Neural progenitor cell (in vitro differentiated cells): Measurements from ENCODE around the gene HSD11B2. TPM values are rescaled to one million over a fixed set of nuclear protein-coding genes. Genes with fewer than 3 reads are reported as not detected.

Experiments
- DNase-seq: peaks from one replicate; pipeline ENCODE4 v3.0.0-alpha.2; 2016; ENCODE audit warnings: low spot score
- H2AFZ ChIP-seq: fragments of 200-600 bp; sonication (generic); replicated peaks from 2 replicates; pipeline ENCODE4 v1.6.1; 2016; ENCODE audit warnings: antibody characterized with exemption
- H3F3A ChIP-seq: fragments of 200-600 bp; sonication (generic); 2 replicates; pipeline ENCODE4 v1.6.1; 2016; ENCODE audit warnings: antibody characterized with exemption, low read depth
- H3K27ac ChIP-seq: fragments of 200-600 bp; sonication (generic); 2 replicates; pipeline ENCODE4 v1.5.1; 2016; ENCODE audit warnings: mild to moderate bottlenecking
- H3K27me3 ChIP-seq: fragments of 200-600 bp; sonication (generic); 2 replicates; pipeline ENCODE4 v1.6.1; 2016; ENCODE audit warnings: mild to moderate bottlenecking, moderate library complexity
- H3K36me3 ChIP-seq: fragments of 200-600 bp; sonication (generic); 2 replicates; pipeline ENCODE4 v1.5.1; 2016
- H3K4me1 ChIP-seq: fragments of 200-600 bp; sonication (generic); 2 replicates; pipeline ENCODE4 v1.6.1; 2016; ENCODE audit warnings: mixed run types
- H3K4me2 ChIP-seq: fragments of 200-600 bp; sonication (generic); 2 replicates; pipeline ENCODE4 v1.6.1; 2016
- H3K4me3 ChIP-seq: fragments of 200-600 bp; sonication (generic); 2 replicates; pipeline ENCODE4 v1.5.1; 2016
- H3K79me2 ChIP-seq: fragments of 200-600 bp; sonication (generic); 2 replicates; pipeline ENCODE4 v1.6.1; 2016; ENCODE audit warnings: low read depth
- H3K9ac ChIP-seq: fragments of 200-600 bp; sonication (generic); 2 replicates; pipeline ENCODE4 v1.6.1; 2016
- H3K9me3 ChIP-seq: fragments of 200-600 bp; sonication (generic); 2 replicates; pipeline ENCODE4 v1.5.1; 2016; ENCODE audit warnings: low read depth
- H4K20me1 ChIP-seq: fragments of 200-600 bp; sonication (generic); 2 replicates; pipeline ENCODE4 v1.6.1; 2016; ENCODE audit warnings: low read depth
- H3K27ac Mint-ChIP-seq: 3 replicates; pipeline ENCODE4 v1.8.0; 2021; ENCODE audit warnings: mixed read lengths
- H3K27me3 Mint-ChIP-seq: 2 replicates; pipeline ENCODE4 v1.8.0; 2022; ENCODE audit warnings: low read depth, mild to moderate bottlenecking, inconsistent platforms, moderate library complexity, mixed read lengths; ENCODE audit not compliant: insufficient read depth
- H3K36me3 Mint-ChIP-seq: 3 replicates; pipeline ENCODE4 v1.8.0; 2021; ENCODE audit warnings: mixed read lengths
- H3K4me1 Mint-ChIP-seq: 3 replicates; pipeline ENCODE4 v1.8.0; 2021; ENCODE audit warnings: mixed read lengths
- H3K4me3 Mint-ChIP-seq: 3 replicates; pipeline ENCODE4 v1.8.0; 2021; ENCODE audit warnings: mild to moderate bottlenecking, moderate library complexity, mixed read lengths
- H3K9me3 Mint-ChIP-seq: 3 replicates; pipeline ENCODE4 v1.8.0; 2020; ENCODE audit warnings: mixed read lengths
- EZH2 ChIP-seq: fragments of 200-600 bp; sonication (generic); IDR thresholded peaks from 2 replicates; pipeline ENCODE4 v1.6.1; 2017; ENCODE audit warnings: antibody characterized with exemption, mild to moderate bottlenecking, moderate library complexity
- EZH2phosphoT487 ChIP-seq: fragments of 200-600 bp; sonication (generic); IDR thresholded peaks from 2 replicates; pipeline ENCODE4 v1.6.1; 2017; ENCODE audit warnings: antibody characterized with exemption
- total RNA-seq: library from RNA; depleted of rRNA; stranded (reverse); fragments of >200 nt; gene quantifications from 2 replicates; pipeline ENCODE4 v1.2.3, GENCODE V29; 2015; ENCODE audit warnings: low replicate concordance
- TF ChIP-seq, protein P1 (sequence below): fragments of 200-600 bp; sonication (generic); IDR thresholded peaks from 2 replicates; pipeline ENCODE4 v1.5.1; 2017; ENCODE audit warnings: antibody characterized with exemption, mild to moderate bottlenecking

The HSD11B2 gene
- total RNA-seq, 1 donor from 2014 or later: not detected

GRCh38 chr16:67426022-67426421, 4.9 kb upstream of the HSD11B2 start:
- Histone ChIP-seq H3K4me2 (no peak overlapping the region), H3K9ac (no peak overlapping the region), H4K20me1 (no peaks in the 10 kb centered on the region), H2AFZ (no peak overlapping the region), H3K4me1 (peaks cover 26% of the 10 kb centered on the region), H3K27ac (no peak overlapping the region), H3K4me3 (no peak overlapping the region), H3K36me3 (no peaks in the 10 kb centered on the region), H3K9me3 (no peaks in the 10 kb centered on the region), H3F3A (peaks cover 5% of the 10 kb centered on the region), H3K79me2 (no peaks in the 10 kb centered on the region), H3K27me3 (peaks cover 29% of the 10 kb centered on the region)
- Mint-ChIP-seq H3K27ac (no peak overlapping the region), H3K4me1 (peaks cover 40% of the 10 kb centered on the region), H3K9me3 (no peaks in the 10 kb centered on the region), H3K4me3 (no peak overlapping the region), H3K36me3 (no peaks in the 10 kb centered on the region), H3K27me3 (peaks cover 29% of the 10 kb centered on the region)
- DNase-seq: no peak
- TF ChIP-seq EZH2 (no peak), EZH2phosphoT487 (no peak)
- TF ChIP-seq, protein P1, sequence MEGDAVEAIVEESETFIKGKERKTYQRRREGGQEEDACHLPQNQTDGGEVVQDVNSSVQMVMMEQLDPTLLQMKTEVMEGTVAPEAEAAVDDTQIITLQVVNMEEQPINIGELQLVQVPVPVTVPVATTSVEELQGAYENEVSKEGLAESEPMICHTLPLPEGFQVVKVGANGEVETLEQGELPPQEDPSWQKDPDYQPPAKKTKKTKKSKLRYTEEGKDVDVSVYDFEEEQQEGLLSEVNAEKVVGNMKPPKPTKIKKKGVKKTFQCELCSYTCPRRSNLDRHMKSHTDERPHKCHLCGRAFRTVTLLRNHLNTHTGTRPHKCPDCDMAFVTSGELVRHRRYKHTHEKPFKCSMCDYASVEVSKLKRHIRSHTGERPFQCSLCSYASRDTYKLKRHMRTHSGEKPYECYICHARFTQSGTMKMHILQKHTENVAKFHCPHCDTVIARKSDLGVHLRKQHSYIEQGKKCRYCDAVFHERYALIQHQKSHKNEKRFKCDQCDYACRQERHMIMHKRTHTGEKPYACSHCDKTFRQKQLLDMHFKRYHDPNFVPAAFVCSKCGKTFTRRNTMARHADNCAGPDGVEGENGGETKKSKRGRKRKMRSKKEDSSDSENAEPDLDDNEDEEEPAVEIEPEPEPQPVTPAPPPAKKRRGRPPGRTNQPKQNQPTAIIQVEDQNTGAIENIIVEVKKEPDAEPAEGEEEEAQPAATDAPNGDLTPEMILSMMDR: no peak

- Histone ChIP-seq H3K36me3 (no peaks in the 10 kb centered on the region), H3K9ac (no peak overlapping the region), H3K27me3 (peaks cover 38% of the 10 kb centered on the region), H3K4me2 (no peak overlapping the region), H3K27ac (no peak overlapping the region), H3K9me3 (no peaks in the 10 kb centered on the region), H3K4me3 (no peak overlapping the region), H2AFZ (no peak overlapping the region), H3K4me1 (peaks cover 33% of the 10 kb centered on the region), H3F3A (peaks cover 12% of the 10 kb centered on the region), H4K20me1 (no peaks in the 10 kb centered on the region), H3K79me2 (no peaks in the 10 kb centered on the region)
- Mint-ChIP-seq H3K27ac (no peak overlapping the region), H3K4me1 (peaks cover 42% of the 10 kb centered on the region), H3K4me3 (no peak overlapping the region), H3K27me3 (peaks cover 34% of the 10 kb centered on the region), H3K36me3 (no peaks in the 10 kb centered on the region), H3K9me3 (no peaks in the 10 kb centered on the region)
- TF ChIP-seq EZH2: no peak
- TF ChIP-seq EZH2phosphoT487: no peak
- TF ChIP-seq, protein P1: no peak
- no peak for DNase-seq
These were observed 4.0 kb upstream of the HSD11B2 start for GRCh38 chr16:67426950-67427349.

DNA sequence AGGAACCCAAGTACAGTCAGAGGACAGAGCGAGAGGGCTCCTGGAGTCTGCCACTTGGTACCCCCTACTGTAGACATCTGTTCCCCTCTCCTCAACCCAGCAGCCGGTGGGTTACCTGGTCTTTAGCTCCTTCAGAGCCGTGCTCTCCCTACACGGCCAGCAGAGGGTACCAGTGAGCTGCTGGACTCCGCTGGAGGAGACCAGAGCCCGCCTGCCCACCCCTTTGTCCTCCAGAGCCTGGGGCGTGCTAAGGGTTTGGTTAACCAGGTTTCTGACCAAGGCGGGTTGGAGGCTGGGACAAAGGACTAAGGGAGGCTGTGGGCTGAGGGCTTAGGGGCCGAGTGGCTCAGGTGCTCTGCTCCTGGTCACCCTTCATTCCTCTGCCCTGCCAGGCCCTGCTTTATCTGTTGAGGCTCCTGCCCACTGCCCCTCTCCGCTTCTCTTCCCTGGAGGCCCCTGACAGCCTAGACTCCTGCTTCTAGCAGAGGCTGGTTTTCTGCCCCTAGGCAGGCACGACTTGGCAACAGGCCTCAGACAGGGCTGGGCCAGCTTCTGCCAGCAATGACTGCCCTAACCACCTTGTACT, 2.7 kb upstream of the HSD11B2 start:
- H3K4me1 Mint-ChIP-seq: peaks cover 41% of the 10 kb centered on the region
- Histone ChIP-seq H3K4me1 (peaks cover 37% of the 10 kb centered on the region), H3K9me3 (no peaks in the 10 kb centered on the region), H2AFZ (no peak overlapping the region), H3K9ac (no peak overlapping the region), H3K4me3 (no peak overlapping the region), H4K20me1 (no peaks in the 10 kb centered on the region), H3K36me3 (no peaks in the 10 kb centered on the region), H3K27me3 (peaks cover 51% of the 10 kb centered on the region), H3K27ac (no peak overlapping the region), H3K79me2 (no peaks in the 10 kb centered on the region), H3K4me2 (no peak overlapping the region), H3F3A (peaks cover 13% of the 10 kb centered on the region)
- H3K9me3 Mint-ChIP-seq: no peaks in the 10 kb centered on the region
- H3K27ac Mint-ChIP-seq: no peak overlapping the region
- DNase-seq: peak; percentile 92
- no peak overlapping the region for H3K4me3 Mint-ChIP-seq
- H3K36me3 Mint-ChIP-seq: no peaks in the 10 kb centered on the region
- H3K27me3 Mint-ChIP-seq: peaks cover 39% of the 10 kb centered on the region
- no peak for TF ChIP-seq EZH2phosphoT487
- TF ChIP-seq, protein P1: peak; percentile 78
- TF ChIP-seq EZH2: peak; percentile 28
